Measurements from ENCODE around the gene CHPF. TPM values are rescaled to one million over a fixed set of nuclear protein-coding genes. Genes with fewer than 3 reads are reported as not detected.

Gene CHPF
- total RNA-seq, 1 donor from 2014 or later: 151 TPM

DNA sequence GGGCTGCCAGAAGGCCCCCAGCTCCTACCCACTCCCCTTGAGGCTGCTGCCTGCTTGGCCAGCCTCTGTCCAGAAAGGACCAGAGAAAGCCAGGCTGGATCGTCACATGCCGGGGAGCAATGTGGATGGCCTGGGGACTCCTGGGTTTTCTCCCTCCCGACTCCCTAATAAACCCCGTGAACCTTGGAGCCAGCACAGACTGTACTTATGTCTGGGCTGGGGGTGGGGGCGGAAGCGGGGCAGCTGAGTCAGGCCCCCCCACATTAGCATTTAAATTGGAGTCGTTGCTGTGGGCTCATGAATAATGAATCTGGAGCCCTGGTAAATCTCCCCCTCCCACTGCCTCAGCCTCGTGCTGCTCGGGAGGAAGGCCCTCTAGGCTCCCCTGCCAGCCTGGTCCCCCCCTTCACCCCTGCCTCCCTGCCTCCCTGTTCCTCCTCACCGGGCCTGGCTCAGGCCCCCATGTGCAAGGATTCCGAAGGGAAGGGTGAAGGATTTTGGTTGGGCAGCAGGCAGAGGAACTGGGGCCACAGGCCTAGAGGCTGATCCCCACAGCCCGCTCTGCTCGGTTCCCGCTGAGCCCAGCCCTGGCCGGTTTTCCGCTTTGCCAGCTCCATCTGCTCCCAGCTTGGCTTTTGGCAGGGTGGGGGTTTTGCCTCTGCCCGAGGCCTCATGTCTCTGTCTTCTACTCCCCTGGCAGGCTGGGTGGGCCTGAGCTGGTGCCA lies 36.6 kb downstream of the CHPF start:
- no peak overlapping the region for H3K27ac ChIP-seq (ENCODE audit: low read depth, low read length)
- H3K9ac ChIP-seq (ENCODE audit: low read length): peak overlapping the region; percentile 1
- no peaks in the 10 kb centered on the region for H3K9me3 Mint-ChIP-seq (ENCODE audit: unreplicated experiment)
- H3K27me3 Mint-ChIP-seq (ENCODE audit: low read depth, unreplicated experiment): peaks cover 2% of the 10 kb centered on the region
- peak overlapping the region; percentile 86 for H3K27ac Mint-ChIP-seq (ENCODE audit: unreplicated experiment)
- H3K9me3 ChIP-seq (ENCODE audit: insufficient read depth, low read depth, low read length): no peaks in the 10 kb centered on the region
- TF ChIP-seq, protein P1, sequence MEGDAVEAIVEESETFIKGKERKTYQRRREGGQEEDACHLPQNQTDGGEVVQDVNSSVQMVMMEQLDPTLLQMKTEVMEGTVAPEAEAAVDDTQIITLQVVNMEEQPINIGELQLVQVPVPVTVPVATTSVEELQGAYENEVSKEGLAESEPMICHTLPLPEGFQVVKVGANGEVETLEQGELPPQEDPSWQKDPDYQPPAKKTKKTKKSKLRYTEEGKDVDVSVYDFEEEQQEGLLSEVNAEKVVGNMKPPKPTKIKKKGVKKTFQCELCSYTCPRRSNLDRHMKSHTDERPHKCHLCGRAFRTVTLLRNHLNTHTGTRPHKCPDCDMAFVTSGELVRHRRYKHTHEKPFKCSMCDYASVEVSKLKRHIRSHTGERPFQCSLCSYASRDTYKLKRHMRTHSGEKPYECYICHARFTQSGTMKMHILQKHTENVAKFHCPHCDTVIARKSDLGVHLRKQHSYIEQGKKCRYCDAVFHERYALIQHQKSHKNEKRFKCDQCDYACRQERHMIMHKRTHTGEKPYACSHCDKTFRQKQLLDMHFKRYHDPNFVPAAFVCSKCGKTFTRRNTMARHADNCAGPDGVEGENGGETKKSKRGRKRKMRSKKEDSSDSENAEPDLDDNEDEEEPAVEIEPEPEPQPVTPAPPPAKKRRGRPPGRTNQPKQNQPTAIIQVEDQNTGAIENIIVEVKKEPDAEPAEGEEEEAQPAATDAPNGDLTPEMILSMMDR (IDR thresholded peaks at IDR 0.05; ENCODE audit: insufficient read depth, low read depth, low read length): no peak
- TF ChIP-seq EZH2 (IDR thresholded peaks at IDR 0.05; ENCODE audit: insufficient read depth, low read length): no peak
- peaks cover 13% of the 10 kb centered on the region for H3K4me1 Mint-ChIP-seq (ENCODE audit: low read depth, unreplicated experiment)
- no peak for FAIRE-seq
- no peaks in the 10 kb centered on the region for H3K79me2 ChIP-seq (ENCODE audit: insufficient read depth, low read length)
- H3K27me3 ChIP-seq (ENCODE audit: insufficient read depth, low read length): peaks cover 4% of the 10 kb centered on the region
- DNase-seq (ENCODE audit: low read depth): no peak
- no peak overlapping the region for H3K4me2 ChIP-seq (ENCODE audit: low read length)
- peaks cover 7% of the 10 kb centered on the region for H3K36me3 ChIP-seq (ENCODE audit: insufficient read depth, low read length)
- no peak overlapping the region for H3K4me3 ChIP-seq (ENCODE audit: insufficient read depth, low read depth, low read length)
- H3K4me1 ChIP-seq (ENCODE audit: insufficient read depth, low read length): peaks cover 20% of the 10 kb centered on the region
- no peak overlapping the region for H3K4me3 Mint-ChIP-seq (ENCODE audit: unreplicated experiment)
- peaks cover 14% of the 10 kb centered on the region for H3K36me3 Mint-ChIP-seq (ENCODE audit: low read depth, unreplicated experiment)
- no peak overlapping the region for H2AFZ ChIP-seq (ENCODE audit: low read depth, low read length)
- H4K20me1 ChIP-seq (ENCODE audit: insufficient read depth, low read length): peaks cover 8% of the 10 kb centered on the region

DNA sequence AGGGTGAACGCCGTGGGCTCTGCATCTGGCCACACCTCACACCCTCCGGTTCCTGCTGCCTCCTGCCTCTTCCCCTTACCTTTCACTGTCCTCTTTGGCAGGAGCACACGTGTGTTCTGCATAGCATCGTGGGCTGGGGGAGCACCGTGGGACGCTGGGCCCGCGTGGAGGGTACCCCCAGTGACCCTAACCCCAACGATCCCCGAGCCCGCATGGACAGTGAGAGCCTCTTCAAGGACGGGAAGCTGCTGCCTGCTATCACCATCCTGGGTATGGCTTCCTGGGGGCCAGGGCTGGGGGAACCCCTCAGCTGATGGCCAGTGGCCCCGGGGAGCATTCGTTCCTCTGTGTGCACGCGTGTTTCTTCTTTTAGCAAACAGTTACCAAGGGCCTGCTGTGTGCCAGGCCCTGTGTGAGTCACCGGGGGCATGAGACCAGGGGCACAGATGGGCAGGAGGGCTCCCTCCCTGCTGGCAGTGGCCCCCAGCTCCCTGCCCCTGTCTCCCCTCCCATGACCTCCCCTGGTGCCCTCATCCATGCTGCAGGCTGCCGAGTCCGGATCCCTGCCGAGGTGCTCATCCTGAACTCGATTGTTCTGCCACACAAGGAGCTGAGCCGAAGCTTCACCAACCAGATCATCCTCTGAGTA lies 37.3 kb downstream of the CHPF start:
- TF ChIP-seq, protein P1 (IDR thresholded peaks at IDR 0.05; ENCODE audit: insufficient read depth, low read depth, low read length): no peak
- TF ChIP-seq EZH2 (IDR thresholded peaks at IDR 0.05; ENCODE audit: insufficient read depth, low read length): no peak
- FAIRE-seq (no peak), DNase-seq (ENCODE audit: low read depth) (no peak)
- peaks cover 21% of the 10 kb centered on the region for H3K4me1 ChIP-seq (ENCODE audit: insufficient read depth, low read length)
- peaks cover 18% of the 10 kb centered on the region for H3K36me3 Mint-ChIP-seq (ENCODE audit: low read depth, unreplicated experiment)
- H4K20me1 ChIP-seq (ENCODE audit: insufficient read depth, low read length): peaks cover 8% of the 10 kb centered on the region
- H3K4me3 ChIP-seq (ENCODE audit: insufficient read depth, low read depth, low read length): no peak overlapping the region
- H3K27ac Mint-ChIP-seq (ENCODE audit: unreplicated experiment): no peak overlapping the region
- peaks cover 2% of the 10 kb centered on the region for H3K27me3 ChIP-seq (ENCODE audit: insufficient read depth, low read length)
- H3K4me3 Mint-ChIP-seq (ENCODE audit: unreplicated experiment): no peak overlapping the region
- H2AFZ ChIP-seq (ENCODE audit: low read depth, low read length): no peak overlapping the region
- peaks cover 18% of the 10 kb centered on the region for H3K4me1 Mint-ChIP-seq (ENCODE audit: low read depth, unreplicated experiment)
- peaks cover 7% of the 10 kb centered on the region for H3K36me3 ChIP-seq (ENCODE audit: insufficient read depth, low read length)
- H3K9ac ChIP-seq (ENCODE audit: low read length): peak overlapping the region; percentile 1
- H3K4me2 ChIP-seq (ENCODE audit: low read length): no peak overlapping the region
- H3K79me2 ChIP-seq (ENCODE audit: insufficient read depth, low read length): no peaks in the 10 kb centered on the region
- H3K27ac ChIP-seq (ENCODE audit: low read depth, low read length): no peak overlapping the region
- H3K9me3 ChIP-seq (ENCODE audit: insufficient read depth, low read depth, low read length): no peaks in the 10 kb centered on the region
- H3K9me3 Mint-ChIP-seq (ENCODE audit: unreplicated experiment): peaks cover 2% of the 10 kb centered on the region
- peaks cover 2% of the 10 kb centered on the region for H3K27me3 Mint-ChIP-seq (ENCODE audit: low read depth, unreplicated experiment)

DNA sequence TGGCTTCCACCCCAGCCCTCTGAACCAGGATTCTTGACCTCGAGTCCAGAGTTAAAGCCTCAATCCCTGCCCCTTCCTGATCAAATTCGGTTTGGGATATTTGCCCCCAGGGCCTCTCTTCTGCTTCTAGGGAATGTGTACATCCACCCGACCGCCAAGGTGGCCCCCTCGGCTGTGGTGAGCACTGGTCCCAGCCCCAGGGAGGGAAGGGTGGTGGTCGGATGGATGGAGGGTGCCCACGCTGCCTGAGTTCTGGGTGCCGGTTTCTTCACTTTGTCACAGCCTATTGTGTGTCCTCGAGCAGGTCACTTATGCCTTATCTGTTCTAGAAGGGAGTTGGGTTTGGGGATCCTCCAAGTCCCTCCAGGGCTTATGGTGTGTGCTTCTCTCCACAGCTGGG lies 38.0 kb downstream of the CHPF start:
- no peak overlapping the region for H2AFZ ChIP-seq (ENCODE audit: low read depth, low read length)
- peaks cover 8% of the 10 kb centered on the region for H4K20me1 ChIP-seq (ENCODE audit: insufficient read depth, low read length)
- no peak overlapping the region for H3K27ac ChIP-seq (ENCODE audit: low read depth, low read length)
- no peak overlapping the region for H3K4me2 ChIP-seq (ENCODE audit: low read length)
- H3K27me3 ChIP-seq (ENCODE audit: insufficient read depth, low read length): peaks cover 2% of the 10 kb centered on the region
- H3K4me3 ChIP-seq (ENCODE audit: insufficient read depth, low read depth, low read length): no peak overlapping the region
- no peak for TF ChIP-seq EZH2 (IDR thresholded peaks at IDR 0.05; ENCODE audit: insufficient read depth, low read length)
- TF ChIP-seq, protein P1 (IDR thresholded peaks at IDR 0.05; ENCODE audit: insufficient read depth, low read depth, low read length): no peak
- no peaks in the 10 kb centered on the region for H3K79me2 ChIP-seq (ENCODE audit: insufficient read depth, low read length)
- FAIRE-seq (no peak), DNase-seq (ENCODE audit: low read depth) (no peak)
- Mint-ChIP-seq H3K4me3 (ENCODE audit: unreplicated experiment) (no peak overlapping the region), H3K4me1 (ENCODE audit: low read depth, unreplicated experiment) (peaks cover 19% of the 10 kb centered on the region), H3K36me3 (ENCODE audit: low read depth, unreplicated experiment) (peaks cover 19% of the 10 kb centered on the region), H3K9me3 (ENCODE audit: unreplicated experiment) (peaks cover 2% of the 10 kb centered on the region), H3K27me3 (ENCODE audit: low read depth, unreplicated experiment) (peaks cover 2% of the 10 kb centered on the region), H3K27ac (ENCODE audit: unreplicated experiment) (no peak overlapping the region)
- H3K36me3 ChIP-seq (ENCODE audit: insufficient read depth, low read length): peaks cover 7% of the 10 kb centered on the region
- H3K4me1 ChIP-seq (ENCODE audit: insufficient read depth, low read length): peaks cover 25% of the 10 kb centered on the region
- no peaks in the 10 kb centered on the region for H3K9me3 ChIP-seq (ENCODE audit: insufficient read depth, low read depth, low read length)
- no peak overlapping the region for H3K9ac ChIP-seq (ENCODE audit: low read length)

Measured in astrocyte (in vitro differentiated cells and primary cell).